Tibial nerve (tissue), 4 donors: ENCODE measurements around the gene KCNK18.

Source experiments
- CTCF ChIP-seq, 5 experiments: fragments of 200-600 bp in 3 of 5; fragments of 450-650 bp in 2 of 5; sonication (generic) in 3 of 5; IDR thresholded peaks; one replicate each; pipeline ENCODE4 v1.5.1; 2016 to 2019; ENCODE audit warnings: antibody characterized with exemption in 5 of 5, mild to moderate bottlenecking in 3 of 5, moderate library complexity in 2 of 5
- EP300 ChIP-seq, 2 donors: sonication (generic); formaldehyde crosslinking; IDR thresholded peaks; one replicate each; pipeline ENCODE4 v1.6.1; 2017; ENCODE audit warnings: antibody characterized with exemption in 2 of 2, mild to moderate bottlenecking in 1 of 2

DNA sequence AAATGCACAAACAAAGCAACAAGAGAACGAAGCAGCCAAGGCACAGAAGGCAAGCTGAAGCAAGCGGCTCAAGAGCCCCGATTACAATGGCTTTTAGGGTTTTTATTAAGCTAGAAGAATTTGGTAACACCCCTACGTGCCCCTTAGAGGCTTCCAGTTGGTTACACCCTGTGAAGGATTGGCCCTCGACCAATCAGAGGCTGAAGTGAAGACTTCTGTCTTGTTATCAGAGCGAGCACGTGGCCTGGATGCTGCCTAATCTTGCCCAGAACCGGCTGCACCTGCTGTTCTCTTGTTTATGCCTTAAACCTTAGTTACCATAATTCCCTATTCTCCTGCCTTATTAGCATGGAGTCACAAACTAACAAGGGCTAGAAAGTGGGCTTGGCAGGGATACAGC, 21.4 kb downstream of the KCNK18 start:
- TF ChIP-seq CTCF (IDR thresholded peaks at IDR 0.05) (no peak), EP300 (IDR thresholded peaks at IDR 0.05) (no peak)
